BE2C (cell line): ENCODE data around the gene IL17RD.

Experiments
- DNase-seq: peaks from one replicate; pipeline ENCODE4 v3.0.0-alpha.2; 2020
- H3K27me3 ChIP-seq: fragments of 250-450 bp; sonication (Bioruptor Pico); 2 replicates; pipeline ENCODE4 v1.5.1; 2020; ENCODE audit warnings: mild to moderate bottlenecking
- H3K36me3 ChIP-seq: fragments of 250-450 bp; sonication (Bioruptor Pico); 2 replicates; pipeline ENCODE4 v1.5.1; 2020; ENCODE audit warnings: mild to moderate bottlenecking
- H3K4me1 ChIP-seq: fragments of 250-450 bp; sonication (Bioruptor Pico); 2 replicates; pipeline ENCODE4 v1.5.1; 2020
- H3K4me3 ChIP-seq: 2 replicates; pipeline ENCODE4 v1.5.1; 2011; ENCODE audit warnings: low read depth, low read length
- H3K9me3 ChIP-seq: fragments of 250-450 bp; sonication (Bioruptor Pico); 2 replicates; pipeline ENCODE4 v1.5.1; 2020
- CTCF ChIP-seq: IDR thresholded peaks from 2 replicates; pipeline ENCODE4 v1.5.1; 2012; ENCODE audit warnings: mild to moderate bottlenecking, low read depth, low read length

The IL17RD gene

GRCh38 chr3:57168151-57168550 lies 3.0 kb upstream of the IL17RD start:
- Histone ChIP-seq H3K36me3 (no peaks in the 10 kb centered on the region), H3K4me3 (no peak overlapping the region), H3K9me3 (no peaks in the 10 kb centered on the region), H3K27me3 (peaks cover 13% of the 10 kb centered on the region), H3K4me1 (no peaks in the 10 kb centered on the region)
- DNase-seq: no peak
- no peak for TF ChIP-seq CTCF

DNA sequence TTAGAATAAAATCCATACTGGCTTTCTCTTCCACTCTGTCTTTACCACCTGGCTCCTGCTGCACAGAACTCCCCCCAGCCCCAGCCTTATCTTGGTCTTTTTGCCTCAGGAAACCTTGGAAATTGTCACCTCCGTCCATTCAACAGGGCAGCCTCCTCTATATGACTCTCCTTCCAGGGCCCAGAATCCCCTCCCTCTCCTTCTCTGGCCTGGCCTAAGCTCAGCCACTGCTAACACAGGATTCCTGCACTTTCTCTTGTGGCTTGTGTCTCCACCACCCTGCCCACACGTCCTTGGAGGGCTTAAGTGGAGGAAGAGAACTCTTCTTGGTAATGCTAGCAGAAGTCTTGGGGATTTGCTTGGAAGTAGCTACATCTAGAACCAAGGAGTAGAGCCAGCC lies 1.5 kb upstream of the IL17RD start:
- Histone ChIP-seq H3K27me3 (peaks cover 13% of the 10 kb centered on the region), H3K4me1 (no peaks in the 10 kb centered on the region), H3K4me3 (no peak overlapping the region), H3K9me3 (no peaks in the 10 kb centered on the region), H3K36me3 (no peaks in the 10 kb centered on the region)
- TF ChIP-seq CTCF: no peak
- no peak for DNase-seq

DNA sequence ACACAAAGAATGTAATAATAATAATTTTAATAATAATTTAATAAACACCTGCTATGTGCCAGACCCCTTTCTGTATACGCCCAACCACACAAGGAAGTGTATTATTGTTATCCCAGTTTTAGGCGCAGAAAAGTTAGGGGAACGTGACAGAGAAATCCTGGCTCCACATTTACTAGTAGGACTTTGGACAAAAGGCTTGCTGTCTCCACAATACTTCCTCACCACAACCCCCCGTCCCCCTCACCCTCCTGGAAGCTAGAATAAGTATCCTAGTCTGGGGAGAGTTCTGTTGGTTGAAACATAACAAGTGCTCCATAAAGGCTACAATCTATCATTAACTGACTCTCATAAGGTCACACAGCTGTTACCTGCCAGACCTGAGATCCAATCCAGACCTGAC lies 488 bp upstream of the IL17RD start:
- H3K4me3 ChIP-seq: no peak overlapping the region

DNA sequence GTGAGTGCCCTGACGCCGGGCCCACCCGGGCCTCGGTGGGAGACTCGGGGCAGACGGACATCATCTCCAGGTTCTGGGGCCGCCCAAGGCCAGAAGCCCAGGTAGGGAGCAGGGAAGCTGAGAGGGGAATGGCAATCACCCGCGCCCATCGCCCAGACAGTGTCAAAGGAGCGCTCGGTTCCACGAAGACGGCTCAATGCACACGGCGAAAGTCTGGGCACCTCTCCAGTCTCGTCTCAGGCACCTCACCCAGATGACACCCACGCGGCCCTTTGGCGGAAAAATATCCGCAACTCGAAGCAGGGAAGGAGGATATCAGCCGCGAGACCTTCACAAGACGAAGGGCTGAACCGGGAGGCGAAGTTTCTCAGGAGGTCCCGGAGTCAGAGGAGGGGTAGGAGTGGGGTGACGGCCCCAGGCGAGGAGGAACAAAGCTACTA lies 916 bp downstream of the IL17RD start:
- H3K4me1 ChIP-seq: no peaks in the 10 kb centered on the region
- no peaks in the 10 kb centered on the region for H3K36me3 ChIP-seq
- no peaks in the 10 kb centered on the region for H3K9me3 ChIP-seq
- H3K4me3 ChIP-seq: peak overlapping the region; percentile 50
- H3K27me3 ChIP-seq: peaks cover 13% of the 10 kb centered on the region
- TF ChIP-seq CTCF: no peak
- DNase-seq: no peak

More for the DNA sequence above, 488 bp upstream of the IL17RD start:
- no peaks in the 10 kb centered on the region for H3K36me3 ChIP-seq
- peaks cover 13% of the 10 kb centered on the region for H3K27me3 ChIP-seq
- H3K4me1 ChIP-seq: no peaks in the 10 kb centered on the region
- no peak for DNase-seq
- TF ChIP-seq CTCF: no peak
- H3K9me3 ChIP-seq: no peaks in the 10 kb centered on the region

DNA sequence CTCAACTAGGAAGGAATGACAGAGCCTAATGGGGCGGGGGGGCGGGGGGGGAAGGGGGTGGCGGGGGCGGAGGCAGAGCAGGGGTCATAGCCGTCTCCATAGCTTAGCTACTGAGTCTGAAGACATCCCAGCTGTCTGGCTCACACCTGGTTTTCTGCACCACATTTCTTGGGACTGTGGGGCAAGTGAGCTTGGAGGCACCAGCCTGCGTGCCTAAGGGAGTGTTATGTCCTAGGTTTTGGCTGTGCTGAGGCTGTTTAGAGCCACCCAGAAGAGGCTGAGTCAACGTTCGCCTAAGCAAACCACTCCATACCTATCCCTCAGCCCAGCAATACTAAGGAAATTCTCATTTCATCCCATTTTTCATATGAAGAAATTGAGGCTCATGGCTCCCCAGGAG lies 1.4 kb downstream of the IL17RD start:
- Histone ChIP-seq H3K36me3 (no peaks in the 10 kb centered on the region), H3K4me3 (no peak overlapping the region), H3K9me3 (no peaks in the 10 kb centered on the region), H3K27me3 (peaks cover 13% of the 10 kb centered on the region), H3K4me1 (no peaks in the 10 kb centered on the region)
- no peak for TF ChIP-seq CTCF
- DNase-seq: no peak

DNA sequence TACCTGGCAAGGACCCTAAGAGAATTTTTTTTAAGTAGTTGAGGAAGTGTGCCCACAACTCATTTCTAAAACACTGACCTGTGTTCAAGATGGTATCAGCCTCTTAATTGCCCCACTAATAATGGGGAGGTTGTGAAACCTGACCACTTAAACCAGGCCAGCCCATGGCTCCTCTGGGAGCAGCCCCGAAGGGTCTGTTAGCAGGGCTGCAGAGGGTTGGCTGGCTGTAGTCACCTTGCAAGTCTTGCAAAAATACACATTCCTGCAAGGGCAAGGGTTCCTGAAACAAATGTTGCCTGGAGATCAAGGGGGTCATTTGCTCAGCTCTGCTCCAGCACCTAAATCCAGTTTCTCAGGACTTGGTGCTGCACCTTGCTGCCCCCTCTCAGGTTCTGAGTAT lies 3.2 kb downstream of the IL17RD start:
- TF ChIP-seq CTCF: no peak
- Histone ChIP-seq H3K4me3 (no peak overlapping the region), H3K9me3 (no peaks in the 10 kb centered on the region), H3K27me3 (peaks cover 13% of the 10 kb centered on the region), H3K36me3 (no peaks in the 10 kb centered on the region), H3K4me1 (no peaks in the 10 kb centered on the region)
- DNase-seq: no peak
